Naive thymus-derived CD4-positive, alpha-beta T cell (primary cell): ENCODE results near the gene BEND3. TPM values are rescaled to one million over a fixed set of nuclear protein-coding genes. Genes with fewer than 3 reads are reported as not detected.
"Not testable (repeated sequence)": the region's sequence is repeated elsewhere in the genome, so short reads cannot be mapped to it uniquely, and the experiment has no call there.

Experiments used
- ATAC-seq: fragments of 150-1000 bp; cut with Tn5 transposase; 2 replicates; pipeline ENCODE4 v1.10.0; 2021; ENCODE audit warnings: mild to moderate bottlenecking, moderate library complexity
- CTCF ChIA-PET: fragments of 350-600 bp; sonication (Branson Sonifier 250); formaldehyde crosslinking; loops from one replicate; lab custom pipeline; 2021; ENCODE audit warnings: antibody characterized with exemption; lab: Charles Lee
- POLR2A ChIA-PET: fragments of 350-600 bp; sonication (Branson Sonifier 250); formaldehyde crosslinking; loops from one replicate; lab custom pipeline; 2021; ENCODE audit warnings: antibody characterized with exemption, inconsistent platforms; lab: Charles Lee
- DNase-seq, 9 donors: peaks; one replicate each; pipeline versions ENCODE4 v3.0.0 to v3.0.0-alpha.2; 2020 to 2022; ENCODE audit warnings: mixed read lengths in 1 of 9
- H3K27ac ChIP-seq: one replicate; pipeline ENCODE4 v1.7.0; 2013; ENCODE audit warnings: mild to moderate bottlenecking, low read depth, low read length, moderate library complexity
- H3K27me3 ChIP-seq, 2 donors: one replicate each; pipeline ENCODE4 v1.7.0; 2013; ENCODE audit warnings: low read length in 2 of 2, mild to moderate bottlenecking in 2 of 2, moderate library complexity in 2 of 2; ENCODE audit not compliant: control insufficient read depth in 2 of 2, insufficient read depth in 2 of 2
- H3K36me3 ChIP-seq, 3 experiments: 1 replicate in 2 of 3; 2 replicates in 1 of 3; pipeline ENCODE4 v1.7.0; 2013; ENCODE audit warnings: low read length in 3 of 3, mild to moderate bottlenecking in 3 of 3, moderate library complexity in 1 of 3; ENCODE audit not compliant: insufficient read depth in 3 of 3, control insufficient read depth in 2 of 3
- H3K4me1 ChIP-seq, 2 donors: one replicate each; pipeline ENCODE4 v1.7.0; 2013; ENCODE audit warnings: low read length in 2 of 2, mild to moderate bottlenecking in 2 of 2, moderate library complexity in 1 of 2; ENCODE audit not compliant: control insufficient read depth in 2 of 2, insufficient read depth in 2 of 2
- H3K4me3 ChIP-seq: 2 replicates; pipeline ENCODE4 v1.7.0; 2013; ENCODE audit warnings: mild to moderate bottlenecking, low read length
- H3K9me3 ChIP-seq, 3 experiments: 1 replicate in 2 of 3; 2 replicates in 1 of 3; pipeline ENCODE4 v1.7.0; 2013; ENCODE audit warnings: low read length in 3 of 3; ENCODE audit not compliant: control insufficient read depth in 2 of 3
- H3K27ac Mint-ChIP-seq, 9 donors: one replicate each; pipeline ENCODE4 v1.8.0; 2020 to 2022; ENCODE audit warnings: mixed read lengths in 9 of 9, mild to moderate bottlenecking in 8 of 9, moderate library complexity in 5 of 9, inconsistent platforms in 2 of 9
- H3K27me3 Mint-ChIP-seq, 5 donors: one replicate each; pipeline ENCODE4 v1.8.0; 2021 to 2022; ENCODE audit warnings: mixed read lengths in 5 of 5, mild to moderate bottlenecking in 1 of 5
- H3K36me3 Mint-ChIP-seq, 5 donors: one replicate each; pipeline ENCODE4 v1.8.0; 2020 to 2022; ENCODE audit warnings: mixed read lengths in 5 of 5, mild to moderate bottlenecking in 3 of 5, inconsistent platforms in 1 of 5
- H3K4me1 Mint-ChIP-seq, 7 donors: one replicate each; pipeline ENCODE4 v1.8.0; 2020 to 2022; ENCODE audit warnings: mixed read lengths in 7 of 7, mild to moderate bottlenecking in 3 of 7, inconsistent platforms in 1 of 7
- H3K4me3 Mint-ChIP-seq, 10 donors: one replicate each; pipeline ENCODE4 v1.8.0; 2020 to 2022; ENCODE audit warnings: mild to moderate bottlenecking in 10 of 10, mixed read lengths in 10 of 10, moderate library complexity in 6 of 10, inconsistent platforms in 2 of 10
- H3K9me3 Mint-ChIP-seq, 11 donors: one replicate each; pipeline ENCODE4 v1.8.0; 2020 to 2022; ENCODE audit warnings: mixed read lengths in 11 of 11, mild to moderate bottlenecking in 4 of 11, inconsistent platforms in 1 of 11, moderate library complexity in 1 of 11
- intact Hi-C, 2 donors: fragments of 100-400 bp; cut with micrococcal nuclease; formaldehyde crosslinking; loops; one replicate each; pipeline ENCODE4 v1.15.1; 2023
- polyA plus RNA-seq, 2 donors: library from polyadenylated mRNA; unstranded; fragments of 300-500 nt; fragmentation: Illumina TruSeq; gene quantifications; one replicate each; pipeline ENCODE4 v1.2.3, GENCODE V29; 2021
- total RNA-seq, 6 experiments: library from RNA in 5 of 6; stranded (reverse) in 5 of 6; gene quantifications; 1 replicate in 5 of 6; 2 replicates in 1 of 6; pipeline ENCODE4 v1.2.3 and lab custom pipeline; 2021 to 2026

BEND3 gene
- total and polyA plus RNA-seq, 7 experiments from 2014 or later: 0.34 to 4.1 (median 1.2) TPM

- no peaks in the 10 kb centered on the region for H3K9me3 ChIP-seq
- no peaks in the 10 kb centered on the region for H3K36me3 ChIP-seq
- no peaks in the 10 kb centered on the region for H3K27me3 ChIP-seq
- H3K4me3 ChIP-seq: no peak overlapping the region
- no peak overlapping the region for H3K4me3 Mint-ChIP-seq
- no peaks in the 10 kb centered on the region for H3K4me1 Mint-ChIP-seq
- no peaks in the 10 kb centered on the region for H3K9me3 Mint-ChIP-seq
- H3K27ac ChIP-seq: no peak overlapping the region
- intact Hi-C loops: no loop called here
- ATAC-seq: no peak
- DNase-seq: no peak
- H3K27ac Mint-ChIP-seq: no peak overlapping the region
- H3K36me3 Mint-ChIP-seq: peaks cover 0 to 29% (median 8%) of the 10 kb centered on the region in 5 donors
- no peaks in the 10 kb centered on the region for H3K4me1 ChIP-seq
- H3K27me3 Mint-ChIP-seq: no peaks in the 10 kb centered on the region
- CTCF ChIA-PET: no interaction called here
- POLR2A ChIA-PET: no interaction called here
Observed at GRCh38 chr6:107152638-107153430, 37.5 kb upstream of the BEND3 start.

- POLR2A ChIA-PET: no interaction called here
- no peaks in the 10 kb centered on the region for H3K4me1 ChIP-seq
- no peaks in the 10 kb centered on the region for H3K36me3 ChIP-seq
- no peak for DNase-seq
- Mint-ChIP-seq H3K4me1 (no peaks in the 10 kb centered on the region), H3K27ac (no peak overlapping the region), H3K27me3 (no peaks in the 10 kb centered on the region), H3K9me3 (no peaks in the 10 kb centered on the region), H3K36me3 (peaks cover 0 to 5% (median 0%) of the 10 kb centered on the region in 5 donors), H3K4me3 (no peak overlapping the region)
- intact Hi-C loops: no loop called here
- no peak for ATAC-seq
- no peaks in the 10 kb centered on the region for H3K27me3 ChIP-seq
- H3K27ac ChIP-seq: no peak overlapping the region
- H3K9me3 ChIP-seq: no peaks in the 10 kb centered on the region
- CTCF ChIA-PET: no interaction called here
- H3K4me3 ChIP-seq: no peak overlapping the region
Observed at GRCh38 chr6:107144666-107145065, 29.4 kb upstream of the BEND3 start.

GRCh38 chr6:107144014-107144413, 28.7 kb upstream of the BEND3 start:
- no peaks in the 10 kb centered on the region for H3K36me3 ChIP-seq
- H3K27me3 ChIP-seq: no peaks in the 10 kb centered on the region
- H3K4me3 ChIP-seq: no peak overlapping the region
- no peaks in the 10 kb centered on the region for H3K4me1 ChIP-seq
- ChIA-PET CTCF (no interaction called here), POLR2A (no interaction called here)
- Mint-ChIP-seq H3K36me3 (peaks cover 0 to 3% (median 0%) of the 10 kb centered on the region in 5 donors), H3K27ac (no peak overlapping the region), H3K27me3 (no peaks in the 10 kb centered on the region), H3K4me3 (no peak overlapping the region), H3K4me1 (no peaks in the 10 kb centered on the region), H3K9me3 (no peaks in the 10 kb centered on the region)
- H3K9me3 ChIP-seq: no peaks in the 10 kb centered on the region
- no peak for DNase-seq
- no peak for ATAC-seq
- intact Hi-C loops: no loop called here
- no peak overlapping the region for H3K27ac ChIP-seq

GRCh38 chr6:107140581-107140980, 25.3 kb upstream of the BEND3 start:
- CTCF ChIA-PET: no interaction called here

GRCh38 chr6:107136324-107136723, 21.0 kb upstream of the BEND3 start:
- H3K36me3 ChIP-seq, H3K36me3 Mint-ChIP-seq, H3K27ac ChIP-seq, H3K27ac Mint-ChIP-seq, ATAC-seq, H3K27me3 Mint-ChIP-seq, DNase-seq, H3K4me3 Mint-ChIP-seq, CTCF ChIA-PET, H3K4me1 Mint-ChIP-seq, H3K4me1 ChIP-seq, H3K4me3 ChIP-seq, H3K27me3 ChIP-seq, H3K9me3 ChIP-seq, H3K9me3 Mint-ChIP-seq: not testable (repeated sequence)
- POLR2A ChIA-PET: interaction anchor here (0.5 kb wide), 1 partner anchor 318 kb away, joined by 3 read pairs; no protein-coding TSS in a partner anchor
- intact Hi-C loops: loop anchor here in 1 of 2 donors (10.0 kb wide), 1 partner anchor 1388 kb away; no protein-coding TSS in a partner anchor

More at GRCh38 chr6:107140581-107140980, 25.3 kb upstream of the BEND3 start:
- Histone ChIP-seq H3K4me3 (no peak overlapping the region), H3K4me1 (no peaks in the 10 kb centered on the region), H3K27me3 (no peaks in the 10 kb centered on the region), H3K9me3 (no peaks in the 10 kb centered on the region), H3K36me3 (no peaks in the 10 kb centered on the region), H3K27ac (no peak overlapping the region)
- Mint-ChIP-seq H3K4me3 (no peak overlapping the region), H3K27ac (no peak overlapping the region), H3K9me3 (no peaks in the 10 kb centered on the region), H3K4me1 (no peaks in the 10 kb centered on the region), H3K27me3 (peaks cover 0 to under 1% (median 0%) of the 10 kb centered on the region in 5 donors), H3K36me3 (no peaks in the 10 kb centered on the region)
- POLR2A ChIA-PET: no interaction called here
- intact Hi-C loops: no loop called here
- no peak for DNase-seq
- ATAC-seq: no peak

- intact Hi-C loops: loop anchor here in 1 of 2 donors (10.0 kb wide), 1 partner anchor 1390 kb away; no protein-coding TSS in a partner anchor
- H3K27me3 Mint-ChIP-seq, POLR2A ChIA-PET, H3K9me3 Mint-ChIP-seq, CTCF ChIA-PET, H3K4me1 Mint-ChIP-seq, ATAC-seq, H3K4me3 ChIP-seq, H3K27me3 ChIP-seq, H3K27ac Mint-ChIP-seq, DNase-seq, H3K36me3 Mint-ChIP-seq, H3K27ac ChIP-seq, H3K9me3 ChIP-seq, H3K4me3 Mint-ChIP-seq, H3K36me3 ChIP-seq, H3K4me1 ChIP-seq: not testable (repeated sequence)
Observed at GRCh38 chr6:107135048-107135680, 19.8 kb upstream of the BEND3 start.
